K562 (cell line): ENCODE measurements around the gene CENPVL1. TPM values are rescaled to one million over a fixed set of nuclear protein-coding genes. Genes with fewer than 3 reads are reported as not detected.
A peak's percentile ranks its signal among the peaks of the same experiment; 100 is the strongest.

Experiments
- ATAC-seq: fragments of 200-7000 bp; cut with Tn5 transposase; 3 replicates; pipeline ENCODE4 v1.9.1; 2020; ENCODE audit warnings: moderate library complexity
- BruUV-seq: library from RNA; stranded (reverse); fragments of 400-500 nt; replicated peaks from 2 replicates; lab custom pipeline; 2021; lab: Mats Ljungman, UMichigan
- CTCF ChIA-PET: fragments of 300-600 bp; formaldehyde crosslinking; extraction: SDS; loops from one replicate; lab custom pipeline; 2021; ENCODE audit warnings: low intra/inter-chr PET ratio; lab: Yijun Ruan, JAX
- POLR2A ChIA-PET: fragments of 300-600, 350-650 bp; sonication (Branson Sonifier 250); formaldehyde crosslinking; extraction: SDS; loops from one replicate; lab custom pipeline; 2021; ENCODE audit warnings: antibody characterized with exemption, inconsistent platforms; lab: Yijun Ruan, JAX
- DNase-seq, 4 experiments: peaks; one replicate each; pipeline versions ENCODE4 v3.0.0 to v3.0.0-alpha.2; 2011 to 2018; ENCODE audit warnings: low spot score in 3 of 4, mixed read lengths in 3 of 4; ENCODE audit errors: extremely low read depth in 1 of 4
- FAIRE-seq: peaks from 2 replicates; lab custom pipeline; 2011; peaks lifted over from hg19 to GRCh38; lab: Jason Lieb, UNC
- H2AFZ ChIP-seq: 2 replicates; pipeline ENCODE4 v1.6.0; 2011; ENCODE audit warnings: low read depth, low read length, control low read depth, inconsistent platforms
- H3K27ac ChIP-seq: fragments of 200-600 bp; 3 replicates; pipeline ENCODE4 v1.8.0; 2011; ENCODE audit warnings: low read depth, mild to moderate bottlenecking, control low read depth, inconsistent platforms, low read length, moderate library complexity, mixed read lengths; ENCODE audit errors: extremely low read depth
- H3K27me3 ChIP-seq, 2 experiments: fragments of 300-600 bp in 1 of 2; 2 replicates in 1 of 2; 3 replicates in 1 of 2; pipeline versions ENCODE4 v1.6.0 to v1.8.0; 2011; ENCODE audit warnings: inconsistent platforms in 2 of 2, low read length in 2 of 2, mild to moderate bottlenecking in 1 of 2, mixed read lengths in 1 of 2, moderate library complexity in 1 of 2; ENCODE audit not compliant: control insufficient read depth in 2 of 2, insufficient read depth in 2 of 2
- H3K36me3 ChIP-seq: fragments of 300-600 bp; 3 replicates; pipeline ENCODE4 v1.8.0; 2011; ENCODE audit warnings: mild to moderate bottlenecking, low read length, inconsistent platforms; ENCODE audit not compliant: control insufficient read depth, insufficient read depth
- H3K4me1 ChIP-seq, 2 experiments: fragments of 200-600 bp in 1 of 2; replicated peaks in 1 of 2; 2 replicates in 1 of 2; 3 replicates in 1 of 2; pipeline versions ENCODE4 v1.5.1 to v1.8.0; 2011; ENCODE audit warnings: inconsistent platforms in 2 of 2, low read length in 2 of 2, mild to moderate bottlenecking in 1 of 2, mixed read lengths in 1 of 2, moderate library complexity in 1 of 2; ENCODE audit not compliant: control insufficient read depth in 2 of 2, insufficient read depth in 2 of 2
- H3K4me2 ChIP-seq: 2 replicates; pipeline ENCODE4 v1.6.1; 2011; ENCODE audit warnings: low read length, control low read depth, inconsistent platforms, mixed read lengths; ENCODE audit not compliant: insufficient read depth
- H3K4me3 ChIP-seq: fragments of 200-600 bp; sonication (generic), shearing (Covaris generic); 2 replicates; pipeline ENCODE4 v1.5.1; 2016; ENCODE audit warnings: control low read depth, inconsistent platforms
- H3K79me2 ChIP-seq: fragments of 200-600 bp; 3 replicates; pipeline ENCODE4 v1.8.0; 2011; ENCODE audit warnings: low read length, inconsistent platforms; ENCODE audit not compliant: control insufficient read depth, insufficient read depth
- H3K9ac ChIP-seq, 2 experiments: 2 replicates each; pipeline versions ENCODE4 v1.6.0 to v1.6.1; 2011; ENCODE audit warnings: low read depth in 2 of 2, low read length in 2 of 2, control low read depth in 1 of 2, inconsistent platforms in 1 of 2, mild to moderate bottlenecking in 1 of 2, mixed read lengths in 1 of 2; ENCODE audit not compliant: insufficient read depth in 1 of 2
- H3K9me1 ChIP-seq: one replicate; pipeline ENCODE4 v1.6.0; 2011; ENCODE audit warnings: inconsistent platforms, mild to moderate bottlenecking, low read length, moderate library complexity; ENCODE audit not compliant: control insufficient read depth, insufficient read depth
- H3K9me3 ChIP-seq: replicated peaks from 2 replicates; pipeline ENCODE4 v1.5.1; 2011; ENCODE audit warnings: low read depth, low read length, inconsistent platforms; ENCODE audit not compliant: control insufficient read depth, insufficient read depth
- H4K20me1 ChIP-seq: replicated peaks from 2 replicates; pipeline ENCODE4 v1.6.1; 2011; ENCODE audit warnings: low read length, inconsistent platforms, mixed read lengths; ENCODE audit not compliant: control insufficient read depth, insufficient read depth
- FOXK2 ChIP-seq, 2 experiments: fragments of 450-650 bp; IDR thresholded peaks in 1 of 2; conservative IDR thresholded peaks in 1 of 2; 2 replicates each; pipeline ENCODE4 v1.6.1; 2016; ENCODE audit warnings: low read depth in 2 of 2, mild to moderate bottlenecking in 1 of 2
- RBM25 ChIP-seq: fragments of 200-400 bp; formaldehyde crosslinking; IDR thresholded peaks from 2 replicates; pipeline ENCODE4 v1.6.1; 2018; ENCODE audit warnings: low read length, low read depth, moderate library complexity; ENCODE audit not compliant: severe bottlenecking
- ZNF134 ChIP-seq: fragments of 250-450 bp; sonication (Bioruptor Pico); conservative IDR thresholded peaks from 2 replicates; pipeline ENCODE4 v1.4.0; 2020
- WGBS: fragments of 100-300 bp; shearing (Covaris generic); methylation state at CpG from one replicate; pipeline ENCODE4 v1.1.6; 2016; ENCODE audit warnings: low coverage, mixed read lengths; ENCODE audit not compliant: insufficient coverage; ENCODE audit errors: missing lambda C conversion rate; 5-methylcytosine and 5-hydroxymethylcytosine counted together
- in situ Hi-C: fragments of 300-500 bp; cut with MboI; formaldehyde crosslinking; loops from 4 replicates; pipeline ENCODE4 v1.15.0; 2018; ENCODE audit warnings: inconsistent platforms, mixed read lengths
- intact Hi-C: fragments of 100-400 bp; cut with micrococcal nuclease; formaldehyde crosslinking; loops from 2 replicates; pipeline ENCODE4 v1.14.2; 2022
- polyA plus RNA-seq, 8 experiments: library from polyadenylated mRNA; depleted of rRNA in 4 of 8; stranded (reverse) in 5 of 8; unstranded in 3 of 8; fragments of >200 nt; fragmentation: Nextera tagmentation in 2 of 8; fragmentation: Illumina TruSeq in 1 of 8; extraction: Ambion mirVana in 2 of 8; extraction: Trizol in 1 of 8; gene quantifications; 2 replicates each; pipeline versions ENCODE4 v1.2.1 to v1.2.3, GENCODE V29; 2011 to 2014; ENCODE audit warnings: inconsistent platforms in 1 of 8, missing spikeins in 1 of 8
- total RNA-seq, 7 experiments: library from RNA; depleted of rRNA in 6 of 7; stranded (reverse); fragments of >200 nt in 6 of 7; fragmentation: Illumina TruSeq in 2 of 7; extraction: Trizol in 2 of 7; gene quantifications; 2 replicates each; pipeline versions ENCODE4 v1.2.1 to v1.2.3, GENCODE V29; 2011 to 2021; ENCODE audit warnings: low replicate concordance in 1 of 7
- TF ChIP-seq, protein P1 (sequence below): sonication (generic); formaldehyde crosslinking; IDR thresholded peaks from 2 replicates; pipeline ENCODE4 v1.8.1; 2023; ENCODE audit warnings: missing genetic modification reagents, mild to moderate bottlenecking, borderline replicate concordance
- TF ChIP-seq, protein P2 (sequence below): fragments of 450-650 bp; IDR thresholded peaks from 2 replicates; pipeline ENCODE4 v1.6.1; 2017; ENCODE audit warnings: antibody characterized with exemption, mild to moderate bottlenecking

Gene CENPVL1
- total and polyA plus RNA-seq, 9 of the 15 experiments (the other 6 are each of a cell fraction or from before 2014, with no cell fraction given): not detected

DNA sequence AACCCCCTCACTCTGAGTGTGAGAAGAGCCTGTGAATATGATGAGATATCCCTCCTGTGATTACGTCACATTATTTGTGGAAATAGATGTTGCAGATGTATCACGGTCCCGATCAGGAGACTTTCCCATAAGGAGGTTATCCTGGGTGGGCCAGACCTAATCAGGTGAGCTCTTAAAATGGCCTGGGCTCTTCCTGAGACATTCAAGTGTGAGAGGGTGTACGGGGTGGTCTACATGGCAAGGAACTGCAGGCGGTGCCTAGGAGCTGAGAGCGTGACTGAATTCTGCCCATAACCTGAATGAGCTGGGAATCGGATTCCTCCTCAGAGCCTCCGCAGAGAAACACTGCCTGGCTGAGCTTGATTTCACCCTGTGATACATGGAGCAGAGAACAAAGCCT, 12.9 kb upstream of the CENPVL1 start:
- in situ Hi-C loops: no loop called here
- FAIRE-seq: no peak

More for the DNA sequence above, 12.9 kb upstream of the CENPVL1 start:
- Histone ChIP-seq H3K79me2 (no peaks in the 10 kb centered on the region), H3K4me1 (no peaks in the 10 kb centered on the region), H3K4me2 (no peak overlapping the region), H2AFZ (no peak overlapping the region), H3K4me3 (no peak overlapping the region), H3K27ac (no peak overlapping the region), H3K9ac (no peak overlapping the region), H3K27me3 (no peaks in the 10 kb centered on the region), H3K9me1 (no peaks in the 10 kb centered on the region), H3K36me3 (no peaks in the 10 kb centered on the region), H4K20me1 (no peaks in the 10 kb centered on the region), H3K9me3 (no peaks in the 10 kb centered on the region)
- whole genome bisulfite sequencing: 2% methylated on average over 8 of the region's 8 CpGs
- intact Hi-C loops: no loop called here
- ChIA-PET POLR2A (no interaction called here), CTCF (no interaction called here)
- BruUV-seq: no TSS peak
- DNase-seq: no peak
- ATAC-seq: no peak
- TF ChIP-seq RBM25: peak; percentile 10
- peak; percentile 93 for TF ChIP-seq ZNF134 (CRISPR knock-in tag)
- TF ChIP-seq, protein P1, sequence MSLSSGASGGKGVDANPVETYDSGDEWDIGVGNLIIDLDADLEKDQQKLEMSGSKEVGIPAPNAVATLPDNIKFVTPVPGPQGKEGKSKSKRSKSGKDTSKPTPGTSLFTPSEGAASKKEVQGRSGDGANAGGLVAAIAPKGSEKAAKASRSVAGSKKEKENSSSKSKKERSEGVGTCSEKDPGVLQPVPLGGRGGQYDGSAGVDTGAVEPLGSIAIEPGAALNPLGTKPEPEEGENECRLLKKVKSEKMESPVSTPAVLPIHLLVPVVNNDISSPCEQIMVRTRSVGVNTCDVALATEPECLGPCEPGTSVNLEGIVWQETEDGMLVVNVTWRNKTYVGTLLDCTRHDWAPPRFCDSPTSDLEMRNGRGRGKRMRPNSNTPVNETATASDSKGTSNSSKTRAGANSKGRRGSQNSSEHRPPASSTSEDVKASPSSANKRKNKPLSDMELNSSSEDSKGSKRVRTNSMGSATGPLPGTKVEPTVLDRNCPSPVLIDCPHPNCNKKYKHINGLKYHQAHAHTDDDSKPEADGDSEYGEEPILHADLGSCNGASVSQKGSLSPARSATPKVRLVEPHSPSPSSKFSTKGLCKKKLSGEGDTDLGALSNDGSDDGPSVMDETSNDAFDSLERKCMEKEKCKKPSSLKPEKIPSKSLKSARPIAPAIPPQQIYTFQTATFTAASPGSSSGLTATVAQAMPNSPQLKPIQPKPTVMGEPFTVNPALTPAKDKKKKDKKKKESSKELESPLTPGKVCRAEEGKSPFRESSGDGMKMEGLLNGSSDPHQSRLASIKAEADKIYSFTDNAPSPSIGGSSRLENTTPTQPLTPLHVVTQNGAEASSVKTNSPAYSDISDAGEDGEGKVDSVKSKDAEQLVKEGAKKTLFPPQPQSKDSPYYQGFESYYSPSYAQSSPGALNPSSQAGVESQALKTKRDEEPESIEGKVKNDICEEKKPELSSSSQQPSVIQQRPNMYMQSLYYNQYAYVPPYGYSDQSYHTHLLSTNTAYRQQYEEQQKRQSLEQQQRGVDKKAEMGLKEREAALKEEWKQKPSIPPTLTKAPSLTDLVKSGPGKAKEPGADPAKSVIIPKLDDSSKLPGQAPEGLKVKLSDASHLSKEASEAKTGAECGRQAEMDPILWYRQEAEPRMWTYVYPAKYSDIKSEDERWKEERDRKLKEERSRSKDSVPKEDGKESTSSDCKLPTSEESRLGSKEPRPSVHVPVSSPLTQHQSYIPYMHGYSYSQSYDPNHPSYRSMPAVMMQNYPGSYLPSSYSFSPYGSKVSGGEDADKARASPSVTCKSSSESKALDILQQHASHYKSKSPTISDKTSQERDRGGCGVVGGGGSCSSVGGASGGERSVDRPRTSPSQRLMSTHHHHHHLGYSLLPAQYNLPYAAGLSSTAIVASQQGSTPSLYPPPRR (CRISPR knock-in tag): no peak
- TF ChIP-seq, protein P2, sequence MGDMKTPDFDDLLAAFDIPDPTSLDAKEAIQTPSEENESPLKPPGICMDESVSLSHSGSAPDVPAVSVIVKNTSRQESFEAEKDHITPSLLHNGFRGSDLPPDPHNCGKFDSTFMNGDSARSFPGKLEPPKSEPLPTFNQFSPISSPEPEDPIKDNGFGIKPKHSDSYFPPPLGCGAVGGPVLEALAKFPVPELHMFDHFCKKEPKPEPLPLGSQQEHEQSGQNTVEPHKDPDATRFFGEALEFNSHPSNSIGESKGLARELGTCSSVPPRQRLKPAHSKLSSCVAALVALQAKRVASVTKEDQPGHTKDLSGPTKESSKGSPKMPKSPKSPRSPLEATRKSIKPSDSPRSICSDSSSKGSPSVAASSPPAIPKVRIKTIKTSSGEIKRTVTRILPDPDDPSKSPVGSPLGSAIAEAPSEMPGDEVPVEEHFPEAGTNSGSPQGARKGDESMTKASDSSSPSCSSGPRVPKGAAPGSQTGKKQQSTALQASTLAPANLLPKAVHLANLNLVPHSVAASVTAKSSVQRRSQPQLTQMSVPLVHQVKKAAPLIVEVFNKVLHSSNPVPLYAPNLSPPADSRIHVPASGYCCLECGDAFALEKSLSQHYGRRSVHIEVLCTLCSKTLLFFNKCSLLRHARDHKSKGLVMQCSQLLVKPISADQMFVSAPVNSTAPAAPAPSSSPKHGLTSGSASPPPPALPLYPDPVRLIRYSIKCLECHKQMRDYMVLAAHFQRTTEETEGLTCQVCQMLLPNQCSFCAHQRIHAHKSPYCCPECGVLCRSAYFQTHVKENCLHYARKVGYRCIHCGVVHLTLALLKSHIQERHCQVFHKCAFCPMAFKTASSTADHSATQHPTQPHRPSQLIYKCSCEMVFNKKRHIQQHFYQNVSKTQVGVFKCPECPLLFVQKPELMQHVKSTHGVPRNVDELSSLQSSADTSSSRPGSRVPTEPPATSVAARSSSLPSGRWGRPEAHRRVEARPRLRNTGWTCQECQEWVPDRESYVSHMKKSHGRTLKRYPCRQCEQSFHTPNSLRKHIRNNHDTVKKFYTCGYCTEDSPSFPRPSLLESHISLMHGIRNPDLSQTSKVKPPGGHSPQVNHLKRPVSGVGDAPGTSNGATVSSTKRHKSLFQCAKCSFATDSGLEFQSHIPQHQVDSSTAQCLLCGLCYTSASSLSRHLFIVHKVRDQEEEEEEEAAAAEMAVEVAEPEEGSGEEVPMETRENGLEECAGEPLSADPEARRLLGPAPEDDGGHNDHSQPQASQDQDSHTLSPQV: no peak
- TF ChIP-seq FOXK2 (conservative IDR thresholded peaks at IDR 0.05 in 1 of 2, IDR thresholded peaks at IDR 0.05 in 1 of 2; ENCODE audit: low read depth in 2 of 2): no peak
